Suppressor macrophage treated with lipopolysaccharide for 1 hour (primary cell): ENCODE results near the gene MYBPHL.
"Not testable (repeated sequence)": the region's sequence is repeated elsewhere in the genome, so short reads cannot be mapped to it uniquely, and the experiment has no call there.

Experiments used
- DNase-seq, 3 donors: peaks; one replicate each; pipeline ENCODE4 v3.0.0-alpha.2; 2020 to 2022

Gene MYBPHL

GRCh38 chr1:109305991-109306390 lies 820 bp downstream of the MYBPHL start:
- not testable (repeated sequence) for DNase-seq

GRCh38 chr1:109304226-109304920 lies 2.4 kb downstream of the MYBPHL start:
- DNase-seq = no peak

GRCh38 chr1:109301874-109302273 lies 4.9 kb downstream of the MYBPHL start:
- DNase-seq = no peak

- DNase-seq = no peak
Measured at GRCh38 chr1:109300650-109301151, 6.1 kb downstream of the MYBPHL start.

GRCh38 chr1:109299558-109300343 lies 7.1 kb downstream of the MYBPHL start:
- no peak for DNase-seq

GRCh38 chr1:109298666-109299557 lies 7.9 kb downstream of the MYBPHL start:
- peak; percentile 63 to 78 (median 66) for DNase-seq

- no peak for DNase-seq
Measured at GRCh38 chr1:109296782-109297181, 10.0 kb downstream of the MYBPHL start.

GRCh38 chr1:109295712-109296415 lies 10.9 kb downstream of the MYBPHL start:
- DNase-seq = no peak

GRCh38 chr1:109294481-109294880 lies 12.3 kb downstream of the MYBPHL start:
- peak in 1 of 3 donors; percentile 29 for DNase-seq

- no peak for DNase-seq
Measured at GRCh38 chr1:109293026-109293425, 13.8 kb downstream of the MYBPHL start.

GRCh38 chr1:109292364-109292763 lies 14.4 kb downstream of the MYBPHL start:
- DNase-seq = no peak

- peak; percentile 69 to 74 (median 73) for DNase-seq
Measured at GRCh38 chr1:109290998-109291397, 15.8 kb downstream of the MYBPHL start.

GRCh38 chr1:109290137-109290536 lies 16.7 kb downstream of the MYBPHL start:
- no peak for DNase-seq

- DNase-seq = not testable (repeated sequence)
Measured at GRCh38 chr1:109286762-109287161, 20.0 kb downstream of the MYBPHL start.

GRCh38 chr1:109283748-109284600 lies 22.8 kb downstream of the MYBPHL start:
- peak in 1 of 3 donors; percentile 26 for DNase-seq

- DNase-seq = peak; percentile 93 to 97 (median 96)
Measured at GRCh38 chr1:109282952-109283747, 23.7 kb downstream of the MYBPHL start, which contains the start of gene PSRC1. TSS of gene PSRC1 (minus strand) at chr1:109283145.

GRCh38 chr1:109282497-109282951 lies 24.3 kb downstream of the MYBPHL start:
- no peak for DNase-seq

GRCh38 chr1:109281680-109282496 lies 24.9 kb downstream of the MYBPHL start:
- peak; percentile 62 to 65 (median 64) for DNase-seq

- DNase-seq = no peak
Measured at GRCh38 chr1:109280862-109281261, 25.9 kb downstream of the MYBPHL start.
